ENCODE results near the gene FAM13A. TPM values are rescaled to one million over a fixed set of nuclear protein-coding genes. Genes with fewer than 3 reads are reported as not detected.

The FAM13A gene
- polyA plus RNA-seq, 1 donor from 2014 or later = 4.0 TPM

GRCh38 chr4:88735564-88735963 is 321.4 kb downstream of the FAM13A start:
- no peak overlapping the region for H3K27ac ChIP-seq (ENCODE audit: low read length)
- TF ChIP-seq RAD21 (conservative IDR thresholded peaks at IDR 0.05) = no peak
- H3K9ac ChIP-seq (ENCODE audit: low read length) = no peak overlapping the region
- H2AFZ ChIP-seq (ENCODE audit: low read depth, low read length) = no peak overlapping the region
- no peak overlapping the region for H3K4me2 ChIP-seq (ENCODE audit: low read length)
- H3F3A ChIP-seq (ENCODE audit: insufficient read depth, low read length, poor library complexity, severe bottlenecking) = no peaks in the 10 kb centered on the region
- H3K79me2 ChIP-seq (replicated peaks; ENCODE audit: insufficient read depth, low read length) = no peaks in the 10 kb centered on the region
- no peaks in the 10 kb centered on the region for H3K36me3 ChIP-seq (ENCODE audit: insufficient read depth, low read length)
- no peaks in the 10 kb centered on the region for H3K9me3 ChIP-seq (ENCODE audit: low read length)
- no peaks in the 10 kb centered on the region for H3K27me3 ChIP-seq (ENCODE audit: insufficient read depth, low read depth, low read length)
- no peaks in the 10 kb centered on the region for H3K9me2 ChIP-seq (ENCODE audit: insufficient read depth, low read length)
- H3K4me3 ChIP-seq (ENCODE audit: low read length) = no peak overlapping the region
- H4K20me1 ChIP-seq (ENCODE audit: insufficient read depth) = no peaks in the 10 kb centered on the region

- Histone ChIP-seq H3F3A (ENCODE audit: insufficient read depth, low read length, poor library complexity, severe bottlenecking) (no peaks in the 10 kb centered on the region), H3K4me2 (ENCODE audit: low read length) (no peak overlapping the region), H3K9me2 (ENCODE audit: insufficient read depth, low read length) (no peaks in the 10 kb centered on the region), H3K4me3 (ENCODE audit: low read length) (no peak overlapping the region), H3K9me3 (ENCODE audit: low read length) (no peaks in the 10 kb centered on the region), H4K20me1 (ENCODE audit: insufficient read depth) (no peaks in the 10 kb centered on the region), H3K36me3 (ENCODE audit: insufficient read depth, low read length) (peaks cover 2% of the 10 kb centered on the region), H3K9ac (ENCODE audit: low read length) (no peak overlapping the region), H3K27ac (ENCODE audit: low read length) (no peak overlapping the region), H2AFZ (ENCODE audit: low read depth, low read length) (no peak overlapping the region), H3K27me3 (ENCODE audit: insufficient read depth, low read depth, low read length) (no peaks in the 10 kb centered on the region), H3K79me2 (replicated peaks; ENCODE audit: insufficient read depth, low read length) (no peaks in the 10 kb centered on the region)
- TF ChIP-seq EP300 (conservative IDR thresholded peaks at IDR 0.05; ENCODE audit: poor library complexity, severe bottlenecking) (no peak), TAF1 (IDR thresholded peaks at IDR 0.05; ENCODE audit: low read depth) (no peak), POLR2AphosphoS5 (IDR thresholded peaks at IDR 0.05) (no peak), CTCF (IDR thresholded peaks at IDR 0.05; ENCODE audit: poor library complexity, severe bottlenecking) (no peak), REST (IDR thresholded peaks at IDR 0.05; ENCODE audit: borderline replicate concordance) (no peak), RAD21 (conservative IDR thresholded peaks at IDR 0.05) (no peak), SMC3 (conservative IDR thresholded peaks at IDR 0.05; ENCODE audit: poor library complexity) (no peak), MXI1 (conservative IDR thresholded peaks at IDR 0.05; ENCODE audit: poor library complexity, severe bottlenecking) (no peak), EZH2 (IDR thresholded peaks at IDR 0.05; ENCODE audit: borderline replicate concordance, insufficient read depth, low read length, poor library complexity, severe bottlenecking) (no peak)
Measured at GRCh38 chr4:88734403-88734949, 322.5 kb downstream of the FAM13A start.
